ENCODE data around the gene RNU6-9.

Gene RNU6-9

DNA sequence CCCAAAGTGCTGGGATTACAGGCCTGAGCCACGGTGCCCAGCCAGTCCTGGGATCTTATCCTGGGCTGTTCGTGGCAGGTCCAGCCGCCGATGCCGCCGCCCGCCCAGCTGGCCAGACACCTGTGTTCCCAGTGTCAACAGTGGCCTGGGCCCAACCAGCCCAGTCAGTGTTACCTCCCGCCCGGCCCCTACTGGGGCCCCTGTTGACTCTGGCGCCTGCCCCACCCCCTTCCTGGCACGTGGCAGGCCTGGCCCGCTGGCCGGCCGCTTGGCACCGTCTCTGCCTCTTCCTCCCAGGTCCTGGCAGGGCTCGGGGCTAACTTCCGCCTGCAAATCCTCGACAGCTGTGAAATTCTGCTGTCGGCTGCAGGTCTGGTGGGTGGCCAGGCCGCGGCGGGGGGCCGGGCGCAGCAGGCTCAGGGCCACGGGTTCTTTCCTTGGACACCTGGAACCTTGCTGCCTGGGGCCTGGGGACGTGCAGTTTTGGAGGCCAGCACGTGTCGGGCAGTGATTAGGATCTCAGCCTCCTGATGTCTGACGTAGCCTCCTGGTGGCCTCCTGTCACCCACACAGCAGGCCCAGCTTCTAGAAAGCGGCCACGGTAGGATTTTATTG, 41.7 kb downstream of the RNU6-9 start:
- no peak for DNase-seq (ENCODE audit: low read depth in 2 of 2)

DNA sequence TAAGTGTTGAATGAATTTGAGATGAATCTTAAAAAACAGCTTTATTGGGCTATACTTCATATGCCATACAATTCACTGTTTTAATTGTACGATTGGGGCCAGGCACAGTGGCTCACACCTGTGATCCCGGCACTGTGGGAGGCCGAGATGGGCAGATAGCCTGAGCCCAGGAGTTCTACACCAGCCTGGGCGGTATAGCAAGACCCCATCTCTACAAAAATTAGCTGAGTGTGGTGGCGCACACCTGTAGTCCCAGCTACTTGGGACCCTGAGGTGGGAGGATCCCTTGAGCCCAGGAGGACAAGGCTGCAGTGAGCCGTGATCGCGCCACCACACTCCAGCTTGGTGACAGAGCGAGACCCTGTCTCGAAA, 42.9 kb downstream of the RNU6-9 start:
- DNase-seq (ENCODE audit: low read depth in 2 of 2) = no peak

DNA sequence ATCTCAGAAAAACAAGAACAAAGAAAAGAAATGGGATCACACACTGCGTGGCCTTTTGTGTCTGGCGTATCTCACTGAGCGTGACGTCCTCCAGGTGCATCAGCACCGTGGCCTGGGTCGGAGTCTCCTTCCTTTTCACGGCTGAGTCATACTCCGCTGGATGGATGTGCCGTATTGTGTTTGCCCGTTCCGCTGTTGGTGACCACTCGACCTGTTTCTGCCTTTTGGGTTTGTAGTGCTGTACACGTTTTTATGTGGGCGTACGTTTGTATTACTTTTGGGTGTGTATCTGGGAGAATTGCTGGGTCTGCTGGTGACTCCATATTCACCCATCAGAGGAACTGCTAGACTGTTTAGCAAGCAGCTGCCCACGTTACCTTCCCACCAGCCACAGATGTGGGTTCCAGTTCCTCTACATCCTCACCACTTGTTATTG, 44.0 kb downstream of the RNU6-9 start:
- no peak for DNase-seq (ENCODE audit: low read depth in 2 of 2)

DNA sequence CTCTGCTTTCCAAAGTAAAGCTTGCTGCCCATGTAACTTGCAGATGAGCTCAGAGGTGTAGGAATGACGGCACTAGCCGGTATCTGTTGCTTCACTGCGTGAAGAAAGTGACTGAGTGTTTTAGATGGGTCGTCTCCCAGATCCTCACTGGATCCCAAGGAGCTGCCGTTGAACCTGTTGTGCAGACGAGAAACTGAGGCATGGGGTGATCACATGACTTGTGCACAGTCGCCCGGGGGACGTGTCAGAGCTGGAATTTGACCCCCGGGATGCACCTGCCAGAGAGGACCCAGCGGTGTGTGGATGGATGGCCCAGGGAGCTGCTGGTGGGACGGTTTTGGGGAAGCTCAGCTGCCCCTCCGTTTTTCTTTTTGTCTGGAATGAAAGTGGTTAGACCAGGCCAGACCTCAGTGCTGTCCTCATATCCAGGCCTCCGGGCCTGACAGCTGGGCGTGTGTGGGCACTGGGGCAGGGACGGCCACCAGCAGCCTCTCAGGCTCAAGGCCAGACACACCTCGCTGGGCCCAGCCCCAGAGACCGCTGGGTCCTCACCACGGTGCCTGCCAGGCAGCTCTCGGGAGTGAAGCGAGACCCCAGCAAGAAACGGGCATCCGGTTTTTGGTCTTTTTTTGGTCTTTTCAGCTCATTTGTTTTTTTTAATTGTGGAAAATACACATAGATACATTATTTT, 45.1 kb downstream of the RNU6-9 start:
- no peak for DNase-seq (ENCODE audit: low read depth in 2 of 2)

DNA sequence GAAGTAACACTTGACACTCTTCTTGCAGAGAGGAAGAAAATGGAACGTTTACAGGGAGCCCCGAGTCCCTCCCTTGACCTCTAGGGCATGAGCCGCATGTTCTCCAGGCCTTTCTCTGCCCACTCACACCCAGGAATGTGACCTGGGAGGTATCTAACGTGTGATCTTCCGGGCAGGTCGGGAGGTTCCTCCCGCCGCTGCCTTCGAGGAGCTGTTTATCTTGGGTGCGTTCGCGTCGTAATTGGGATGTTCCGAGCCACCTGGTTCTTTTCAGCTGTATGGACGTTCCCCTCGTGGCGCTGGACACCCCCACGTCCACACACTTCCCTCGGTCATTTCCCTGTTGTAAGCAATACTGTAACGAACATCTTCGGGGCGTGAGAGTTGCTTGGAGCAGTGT, 46.2 kb downstream of the RNU6-9 start:
- no peak for DNase-seq (ENCODE audit: low read depth in 2 of 2)

DNA sequence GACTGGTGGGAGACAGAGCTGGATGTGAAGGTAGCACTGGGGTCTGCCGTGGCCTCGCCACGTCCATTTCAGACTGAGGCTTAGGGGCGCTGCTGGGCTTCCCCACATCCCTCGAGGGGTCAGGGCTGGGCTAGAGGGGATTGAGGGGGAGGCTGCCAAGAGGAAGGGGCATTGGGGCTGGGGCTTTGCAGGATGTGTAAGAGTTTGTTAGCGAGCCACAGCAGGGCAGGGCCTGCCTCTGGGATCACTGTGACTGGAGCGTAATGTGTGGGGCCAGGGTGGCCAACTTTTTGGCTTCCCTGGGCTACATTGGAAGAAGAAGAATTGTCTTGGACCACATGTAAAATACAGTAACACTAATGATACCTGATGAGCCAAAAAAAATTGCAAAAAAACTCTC, 46.6 kb downstream of the RNU6-9 start:
- DNase-seq (ENCODE audit: low read depth in 2 of 2) = no peak

DNA sequence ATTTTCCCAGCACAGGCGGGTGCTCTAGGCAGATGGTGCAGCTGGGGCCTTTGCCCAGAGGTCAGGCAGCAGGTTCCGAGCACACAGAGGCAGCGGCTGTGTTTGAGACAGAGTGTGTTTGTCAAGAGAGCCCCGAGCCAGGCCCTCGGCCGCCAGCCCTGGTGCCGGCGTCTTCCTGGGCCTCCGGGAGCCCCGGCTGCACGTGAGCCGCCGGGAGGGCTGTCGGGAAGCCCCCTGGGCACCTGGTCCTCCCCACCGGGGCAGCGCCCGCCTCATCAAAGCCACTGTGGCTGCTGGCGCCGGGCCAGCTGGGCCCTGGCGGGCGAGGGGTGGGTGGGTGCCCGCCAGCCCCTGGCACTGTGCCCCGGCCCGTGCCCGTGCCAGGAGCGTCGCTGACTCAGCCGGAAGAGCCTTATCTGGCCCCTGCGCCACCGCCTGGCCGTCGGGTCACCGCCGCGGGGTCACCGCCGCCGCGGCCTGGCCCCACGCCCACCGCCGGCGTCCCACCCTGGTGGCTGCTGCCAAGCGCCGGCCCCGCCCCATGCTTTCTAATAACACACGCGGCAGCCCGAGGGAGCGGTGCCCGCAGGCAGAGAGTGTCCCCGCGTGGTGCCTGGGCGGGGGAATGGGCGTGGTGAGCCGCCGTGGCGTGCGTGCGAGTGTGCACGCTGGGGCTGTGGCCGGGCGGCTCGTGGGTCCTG, 47.5 kb downstream of the RNU6-9 start:
- DNase-seq (ENCODE audit: low read depth in 2 of 2) = peak in 1 of 2 donors; percentile 44

DNA sequence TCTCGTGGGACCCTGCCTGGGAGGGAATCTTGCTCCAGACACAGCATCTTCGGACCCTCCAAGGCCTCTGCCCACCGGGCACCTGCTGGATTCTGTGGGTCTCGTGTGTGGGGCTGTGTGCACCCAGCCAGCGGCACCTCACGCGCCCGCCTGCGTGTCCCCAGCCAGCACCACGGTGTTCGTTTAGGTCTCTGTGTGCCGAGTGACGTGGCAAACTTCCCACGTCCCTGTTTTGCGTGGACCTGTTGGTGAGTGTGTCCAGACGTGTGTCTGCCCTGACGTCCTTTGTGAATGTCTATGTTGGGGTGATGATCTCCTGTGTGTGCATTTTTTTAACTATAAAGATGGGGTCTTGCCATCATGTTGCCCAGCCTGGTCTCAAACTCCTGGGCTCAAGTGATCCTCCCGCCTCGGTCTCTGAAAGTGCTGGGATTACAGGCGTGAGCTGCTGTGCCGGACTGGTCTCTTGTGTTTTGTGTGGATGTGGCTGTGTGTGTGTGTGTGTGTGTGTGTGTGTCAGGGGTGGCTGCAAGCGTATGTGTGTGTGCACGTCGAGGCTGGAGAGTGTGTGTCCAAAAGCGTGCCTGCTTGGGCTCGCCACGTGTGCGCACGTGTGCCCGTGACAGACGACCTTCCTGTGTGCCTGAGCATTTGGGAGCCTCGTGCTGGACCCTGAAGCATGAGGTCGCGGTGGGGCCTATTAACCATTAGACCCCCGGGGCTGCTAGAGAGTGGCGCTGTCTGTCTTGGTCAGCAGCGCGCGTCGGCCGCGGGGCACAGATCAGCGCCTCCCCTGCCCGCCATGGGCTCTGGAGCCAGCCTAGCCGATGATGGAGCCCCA, 48.2 kb downstream of the RNU6-9 start:
- DNase-seq (ENCODE audit: low read depth in 2 of 2) = no peak

DNA sequence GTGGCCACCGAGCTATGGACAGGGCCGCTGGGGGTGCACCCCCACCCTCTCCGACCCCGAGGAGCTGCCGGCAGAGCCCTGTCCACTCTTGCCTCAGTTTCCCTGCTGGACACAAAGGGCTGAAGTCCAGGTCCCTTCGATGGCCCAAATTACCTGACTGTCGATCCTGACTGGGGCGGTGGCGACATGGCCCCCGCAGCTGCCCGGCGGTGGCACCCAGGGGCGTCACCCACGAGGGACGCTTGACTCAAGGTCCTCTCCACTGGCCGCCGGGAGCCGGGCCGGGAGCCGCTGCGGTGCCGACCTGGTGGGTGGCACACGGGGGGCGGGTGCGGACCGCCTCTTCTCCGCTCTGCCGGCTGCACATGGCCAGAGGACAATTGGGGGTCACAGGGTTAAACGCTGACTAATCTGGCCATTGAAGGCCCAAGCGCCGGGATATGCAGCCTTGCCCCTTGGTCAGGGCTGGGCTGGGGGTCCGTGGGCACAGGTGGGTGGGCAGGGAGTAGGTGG, 48.9 kb downstream of the RNU6-9 start:
- no peak for DNase-seq (ENCODE audit: low read depth in 2 of 2)
